Measurements from ENCODE around the gene L2HGDH. TPM values are rescaled to one million over a fixed set of nuclear protein-coding genes. Genes with fewer than 3 reads are reported as not detected.

The L2HGDH gene
- total and polyA plus RNA-seq, 5 experiments from 2014 or later, result 2.8 to 6.5 (median 5.3) TPM

DNA sequence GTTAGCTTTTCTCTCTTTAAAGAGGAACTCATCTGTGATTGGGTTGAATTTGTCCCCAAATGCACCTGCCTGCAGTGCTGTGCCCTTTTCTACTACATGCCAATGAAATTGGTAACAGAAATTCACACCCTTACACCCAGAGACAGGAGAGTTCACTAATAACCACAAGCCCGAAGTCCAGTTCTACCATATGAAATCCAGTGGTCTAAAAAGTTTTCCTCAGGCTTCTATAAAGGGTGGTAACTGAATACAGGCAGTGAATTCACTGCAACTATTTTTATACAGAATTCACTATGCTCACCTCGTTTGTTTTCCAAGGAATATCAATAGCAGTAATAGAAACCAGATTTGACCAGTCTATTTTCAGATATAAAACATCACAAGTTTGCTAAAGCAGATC lies 49.2 kb downstream of the L2HGDH start:
- POLR2A ChIA-PET, result no interaction called here
- Mint-ChIP-seq H3K27ac (no peak overlapping the region), H3K36me3 (peaks cover 0 to 13% (median 5%) of the 10 kb centered on the region in 3 donors), H3K9me3 (no peaks in the 10 kb centered on the region), H3K4me1 (peaks cover 0 to 1% (median 0%) of the 10 kb centered on the region in 4 donors), H3K4me3 (no peak overlapping the region), H3K27me3 (no peaks in the 10 kb centered on the region)
- no peak for ATAC-seq
- no peak for DNase-seq

GRCh38 chr14:50260511-50260910 lies 51.5 kb downstream of the L2HGDH start:
- Mint-ChIP-seq H3K27me3 (no peaks in the 10 kb centered on the region), H3K4me3 (no peak overlapping the region), H3K36me3 (peaks cover 0 to 13% (median 3%) of the 10 kb centered on the region in 3 donors), H3K27ac (no peak overlapping the region), H3K9me3 (no peaks in the 10 kb centered on the region), H3K4me1 (peaks cover 0 to 2% (median under 1%) of the 10 kb centered on the region in 4 donors)
- POLR2A ChIA-PET, result no interaction called here
- DNase-seq, result peak in 3 of 10 donors; percentile 11 to 38 (median 29)
- peak; percentile 60 to 65 for ATAC-seq

GRCh38 chr14:50260072-50260471 lies 52.0 kb downstream of the L2HGDH start:
- Mint-ChIP-seq H3K27me3 (no peaks in the 10 kb centered on the region), H3K4me3 (no peak overlapping the region), H3K4me1 (peaks cover 0 to 2% (median under 1%) of the 10 kb centered on the region in 4 donors), H3K27ac (no peak overlapping the region), H3K36me3 (peaks cover 0 to 13% (median 3%) of the 10 kb centered on the region in 3 donors), H3K9me3 (no peaks in the 10 kb centered on the region)
- POLR2A ChIA-PET, result no interaction called here
- DNase-seq, result no peak
- ATAC-seq, result no peak

- ATAC-seq (no peak), DNase-seq (no peak)
- Mint-ChIP-seq H3K4me3 (no peak overlapping the region), H3K4me1 (peaks cover 0 to 2% (median under 1%) of the 10 kb centered on the region in 4 donors), H3K27ac (peak overlapping the region in 1 of 10 donors; percentile 48), H3K9me3 (peaks cover 0 to 7% (median 0%) of the 10 kb centered on the region in 9 donors), H3K36me3 (peaks cover 5 to 14% (median 13%) of the 10 kb centered on the region in 3 donors), H3K27me3 (no peaks in the 10 kb centered on the region)
- POLR2A ChIA-PET, result no interaction called here
These were observed 54.3 kb downstream of the L2HGDH start for GRCh38 chr14:50257732-50258131.

- ATAC-seq (no peak), DNase-seq (no peak)
- POLR2A ChIA-PET, result no interaction called here
- peaks cover 5 to 32% (median 27%) of the 10 kb centered on the region in 3 donors for H3K36me3 Mint-ChIP-seq
- peaks cover 0 to 9% (median 0%) of the 10 kb centered on the region in 9 donors for H3K9me3 Mint-ChIP-seq
- no peak overlapping the region for H3K4me3 Mint-ChIP-seq
- H3K4me1 Mint-ChIP-seq, result peaks cover 0 to 2% (median 0%) of the 10 kb centered on the region in 4 donors
- H3K27ac Mint-ChIP-seq, result no peak overlapping the region
- no peaks in the 10 kb centered on the region for H3K27me3 Mint-ChIP-seq
These were observed 57.8 kb downstream of the L2HGDH start for GRCh38 chr14:50254248-50254647.

DNA sequence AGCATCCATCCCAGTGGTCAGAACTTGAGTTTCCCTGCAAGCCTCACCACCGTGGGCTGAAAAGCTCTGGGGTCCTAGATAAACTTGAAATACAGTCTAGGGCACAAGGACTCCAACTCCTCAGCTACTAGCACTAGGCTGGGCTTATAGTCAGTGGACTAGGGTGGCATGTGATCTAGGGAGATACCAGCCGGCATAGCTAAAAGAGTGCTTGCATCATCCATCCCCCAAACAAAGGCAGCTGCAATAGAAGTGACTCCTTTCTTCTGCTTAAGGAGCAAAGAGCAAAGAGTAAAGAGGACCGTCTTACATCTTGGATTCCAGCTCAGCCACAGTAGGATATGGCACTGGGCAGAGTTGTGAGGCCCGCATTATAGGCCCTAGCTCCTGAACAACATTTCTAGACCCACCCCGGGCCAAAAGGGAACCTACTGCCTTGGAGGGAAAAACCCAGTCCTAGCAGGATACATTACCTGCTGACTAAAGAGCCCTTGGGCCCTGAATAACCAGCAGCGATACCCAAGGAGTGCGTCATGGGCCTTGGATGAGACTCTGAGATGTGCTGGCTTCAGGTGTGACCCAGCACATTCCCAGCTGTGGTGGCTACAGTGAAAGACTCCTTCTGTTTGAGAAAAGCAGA lies 62.8 kb downstream of the L2HGDH start:
- POLR2A ChIA-PET, result interaction anchor here (0.5 kb wide), 1 partner anchor 141 kb away, joined by 3 read pairs; no protein-coding TSS in a partner anchor
- Mint-ChIP-seq H3K36me3 (peaks cover 5 to 38% (median 30%) of the 10 kb centered on the region in 3 donors), H3K4me1 (no peaks in the 10 kb centered on the region), H3K27me3 (no peaks in the 10 kb centered on the region), H3K27ac (no peak overlapping the region), H3K4me3 (no peak overlapping the region), H3K9me3 (peaks cover 0 to 9% (median 0%) of the 10 kb centered on the region in 9 donors)
- ATAC-seq (no peak), DNase-seq (no peak)

DNA sequence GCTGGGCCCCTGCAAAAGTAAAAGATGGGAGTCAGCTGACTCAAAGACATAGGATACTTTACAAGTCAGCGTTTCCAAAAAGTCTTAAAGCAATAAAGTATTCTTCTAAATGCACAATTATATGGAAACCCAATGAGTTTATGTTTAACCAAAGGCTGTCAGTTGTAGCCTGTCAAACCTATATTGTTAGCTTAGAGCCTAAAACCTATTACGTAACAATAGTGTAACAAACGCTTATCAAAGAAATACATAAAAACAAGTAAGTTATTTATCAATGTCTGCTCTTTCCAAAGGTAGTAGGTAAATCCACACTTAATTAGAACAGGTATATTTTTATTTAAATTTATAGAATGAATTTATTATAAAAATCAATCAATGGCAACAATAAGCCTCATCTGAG lies 64.8 kb downstream of the L2HGDH start:
- H3K4me3 Mint-ChIP-seq, result no peak overlapping the region
- DNase-seq (no peak), ATAC-seq (no peak)
- no peaks in the 10 kb centered on the region for H3K27me3 Mint-ChIP-seq
- POLR2A ChIA-PET, result no interaction called here
- peaks cover 0 to 23% (median 14%) of the 10 kb centered on the region in 3 donors for H3K36me3 Mint-ChIP-seq
- H3K27ac Mint-ChIP-seq, result no peak overlapping the region
- H3K9me3 Mint-ChIP-seq, result peaks cover 0 to under 1% (median 0%) of the 10 kb centered on the region in 9 donors
- no peaks in the 10 kb centered on the region for H3K4me1 Mint-ChIP-seq

DNA sequence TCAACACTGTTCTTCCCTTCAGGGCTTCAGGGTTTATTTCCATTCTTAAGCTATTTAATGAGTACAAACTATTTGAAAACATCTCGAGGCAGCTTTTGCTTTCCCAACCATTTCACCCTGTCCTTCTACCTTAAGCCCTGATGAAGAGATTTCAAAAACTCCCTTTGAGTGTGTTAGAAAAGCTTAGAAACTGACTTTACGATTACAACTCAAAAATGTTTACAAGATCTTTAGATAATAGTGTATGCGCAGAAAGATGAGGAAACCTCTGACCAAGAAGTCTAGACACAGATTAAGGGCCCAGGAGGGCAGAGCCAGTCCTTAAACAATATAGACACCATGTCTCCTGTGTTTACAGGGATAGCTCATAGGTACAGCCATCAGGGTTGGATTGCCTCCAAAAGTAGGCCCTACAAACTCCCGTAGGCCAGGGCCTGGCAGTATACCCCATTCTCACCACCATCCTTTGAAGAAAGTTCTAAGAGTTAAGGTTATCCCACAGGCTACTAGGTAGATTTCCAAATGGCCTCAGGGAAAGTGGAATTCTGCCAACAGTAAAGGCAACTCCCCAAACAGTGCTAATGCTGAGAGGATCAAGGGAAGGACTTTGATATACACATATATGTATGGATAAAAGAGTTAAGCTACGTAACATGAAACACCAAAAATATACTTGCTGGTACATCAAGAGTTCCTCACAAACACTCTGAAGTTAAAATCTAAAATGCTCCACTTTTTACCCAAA lies 69.3 kb downstream of the L2HGDH start:
- POLR2A ChIA-PET, result interaction anchor here (0.6 kb wide), 1 partner anchor 33 kb away, joined by 3 read pairs; no protein-coding TSS in a partner anchor
- no peaks in the 10 kb centered on the region for H3K9me3 Mint-ChIP-seq
- ATAC-seq (no peak), DNase-seq (no peak)
- peaks cover 0 to 1% (median 0%) of the 10 kb centered on the region in 4 donors for H3K4me1 Mint-ChIP-seq
- peak overlapping the region in 2 of 10 donors; percentile 7 to 13 for H3K27ac Mint-ChIP-seq
- no peaks in the 10 kb centered on the region for H3K27me3 Mint-ChIP-seq
- H3K36me3 Mint-ChIP-seq, result peaks cover 0 to 8% (median 2%) of the 10 kb centered on the region in 3 donors
- no peak overlapping the region for H3K4me3 Mint-ChIP-seq

- ATAC-seq (no peak), DNase-seq (no peak)
- POLR2A ChIA-PET, result no interaction called here
- no peaks in the 10 kb centered on the region for H3K9me3 Mint-ChIP-seq
- H3K4me3 Mint-ChIP-seq, result no peak overlapping the region
- peak overlapping the region in 1 of 10 donors; percentile 7 for H3K27ac Mint-ChIP-seq
- peaks cover 0 to 8% (median 2%) of the 10 kb centered on the region in 3 donors for H3K36me3 Mint-ChIP-seq
- no peaks in the 10 kb centered on the region for H3K27me3 Mint-ChIP-seq
- peaks cover 0 to 7% (median 0%) of the 10 kb centered on the region in 4 donors for H3K4me1 Mint-ChIP-seq
These were observed 69.9 kb downstream of the L2HGDH start for GRCh38 chr14:50242096-50242495.

DNA sequence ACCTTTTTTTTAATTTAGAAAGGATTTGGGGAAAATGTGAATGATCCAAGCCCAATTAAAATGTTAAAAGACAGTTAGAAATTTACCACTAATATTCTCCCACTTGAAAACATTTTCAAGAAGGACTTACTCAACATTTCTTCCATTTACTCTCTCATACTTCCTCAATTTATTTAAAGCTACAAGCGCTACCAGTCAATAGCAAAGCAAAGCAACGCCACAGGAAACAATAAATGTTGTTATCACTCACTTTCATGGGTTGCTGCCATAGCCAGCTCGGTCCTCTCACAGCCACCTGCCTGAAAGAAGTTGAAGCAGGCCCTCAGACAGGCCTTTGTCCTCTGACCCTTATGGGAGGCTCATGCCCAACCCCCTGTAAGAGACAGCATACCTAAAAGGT lies 74.6 kb downstream of the L2HGDH start:
- H3K27me3 Mint-ChIP-seq, result no peaks in the 10 kb centered on the region
- POLR2A ChIA-PET, result no interaction called here

GRCh38 chr14:50233951-50234250 lies 78.1 kb downstream of the L2HGDH start:
- POLR2A ChIA-PET, result interaction anchor here (0.7 kb wide), 1 partner anchor 11 kb away, joined by 3 read pairs; no protein-coding TSS in a partner anchor
- peak overlapping the region in 4 of 10 donors; percentile 26 to 63 (median 56) for H3K4me3 Mint-ChIP-seq
- H3K27me3 Mint-ChIP-seq, result no peaks in the 10 kb centered on the region
- H3K36me3 Mint-ChIP-seq, result peaks cover 0 to 2% (median 0%) of the 10 kb centered on the region in 3 donors
- peaks cover 3 to 33% (median 17%) of the 10 kb centered on the region in 4 donors for H3K4me1 Mint-ChIP-seq
- peaks cover 0 to under 1% (median 0%) of the 10 kb centered on the region in 9 donors for H3K9me3 Mint-ChIP-seq
- no peak for ATAC-seq
- no peak for DNase-seq
- peak overlapping the region in 4 of 10 donors; percentile 6 to 78 (median 20) for H3K27ac Mint-ChIP-seq

More for the DNA sequence above, 74.6 kb downstream of the L2HGDH start:
- ATAC-seq (no peak), DNase-seq (no peak)
- H3K36me3 Mint-ChIP-seq, result peaks cover 0 to 2% (median 0%) of the 10 kb centered on the region in 3 donors
- no peak overlapping the region for H3K4me3 Mint-ChIP-seq
- H3K9me3 Mint-ChIP-seq, result no peaks in the 10 kb centered on the region
- peak overlapping the region in 1 of 10 donors; percentile 14 for H3K27ac Mint-ChIP-seq
- peaks cover 0 to 13% (median 2%) of the 10 kb centered on the region in 4 donors for H3K4me1 Mint-ChIP-seq

- Mint-ChIP-seq H3K9me3 (peaks cover 0 to 3% (median 0%) of the 10 kb centered on the region in 9 donors), H3K27ac (peak overlapping the region in 6 of 10 donors; percentile 10 to 92 (median 56)), H3K4me3 (peak overlapping the region in 8 of 10 donors; percentile 36 to 91 (median 70)), H3K4me1 (peaks cover 6 to 38% (median 23%) of the 10 kb centered on the region in 4 donors), H3K27me3 (no peaks in the 10 kb centered on the region), H3K36me3 (peaks cover 0 to 2% (median 0%) of the 10 kb centered on the region in 3 donors)
- ATAC-seq (no peak), DNase-seq (no peak)
- POLR2A ChIA-PET, result interaction anchor here (0.5 to 1.0 kb wide), 5 partner anchors 10 to 370 kb away, joined by 3 to 6 read pairs (median 3); no protein-coding TSS in a partner anchor
These were observed 78.7 kb downstream of the L2HGDH start for GRCh38 chr14:50233166-50233950.

All from naive thymus-derived CD8-positive, alpha-beta T cell (primary cell).